Embryonic facial prominence (tissue), 1 donor: ENCODE measurements around the gene AGAP1.
"Not testable (repeated sequence)": the region's sequence is repeated elsewhere in the genome, so short reads cannot be mapped to it uniquely, and the experiment has no call there.

Source experiments
- DNase-seq: peaks from one replicate; pipeline ENCODE4 v3.0.0-alpha.2; 2016; ENCODE audit errors: extremely low spot score

Gene AGAP1

GRCh38 chr2:236123716-236124115 lies 629.9 kb downstream of the AGAP1 start:
- DNase-seq: no peak

GRCh38 chr2:236124182-236124893 lies 630.5 kb downstream of the AGAP1 start:
- DNase-seq: no peak

GRCh38 chr2:236125541-236125940 lies 631.7 kb downstream of the AGAP1 start:
- DNase-seq: no peak

GRCh38 chr2:236127010-236127409 lies 633.2 kb downstream of the AGAP1 start:
- DNase-seq: no peak

GRCh38 chr2:236128321-236128720 lies 634.5 kb downstream of the AGAP1 start:
- no peak for DNase-seq

- no peak for DNase-seq
Measured at GRCh38 chr2:236129935-236130334, 636.1 kb downstream of the AGAP1 start.

GRCh38 chr2:236130349-236130998 lies 636.6 kb downstream of the AGAP1 start:
- DNase-seq: no peak

GRCh38 chr2:236131073-236131692 lies 637.3 kb downstream of the AGAP1 start:
- no peak for DNase-seq

GRCh38 chr2:236133410-236134012 lies 639.7 kb downstream of the AGAP1 start:
- DNase-seq: no peak

GRCh38 chr2:236136538-236136937 lies 642.7 kb downstream of the AGAP1 start:
- no peak for DNase-seq

- DNase-seq: no peak
Measured at GRCh38 chr2:236137066-236137465, 643.2 kb downstream of the AGAP1 start.

- not testable (repeated sequence) for DNase-seq
Measured at GRCh38 chr2:236141616-236142015, 647.8 kb downstream of the AGAP1 start.

- DNase-seq: no peak
Measured at GRCh38 chr2:236143811-236144210, 650.0 kb downstream of the AGAP1 start.

- DNase-seq: no peak
Measured at GRCh38 chr2:236146436-236146835, 652.6 kb downstream of the AGAP1 start.

GRCh38 chr2:236155406-236155805 lies 661.6 kb downstream of the AGAP1 start:
- DNase-seq: no peak

GRCh38 chr2:236156095-236156859 lies 662.4 kb downstream of the AGAP1 start:
- no peak for DNase-seq

GRCh38 chr2:236156860-236157194 lies 663.0 kb downstream of the AGAP1 start:
- no peak for DNase-seq

GRCh38 chr2:236157366-236157765 lies 663.5 kb downstream of the AGAP1 start:
- no peak for DNase-seq

- DNase-seq: no peak
Measured at GRCh38 chr2:236157815-236158498, 664.1 kb downstream of the AGAP1 start.

- DNase-seq: no peak
Measured at GRCh38 chr2:236158969-236159777, 665.3 kb downstream of the AGAP1 start.

- no peak for DNase-seq
Measured at GRCh38 chr2:236159778-236160170, 665.9 kb downstream of the AGAP1 start.
